ENCODE data around the gene DDX41.

Gene DDX41

GRCh38 chr5:177478711-177479646, 37.8 kb downstream of the DDX41 start:
- H3K4me3 Mint-ChIP-seq: no peak overlapping the region

DNA sequence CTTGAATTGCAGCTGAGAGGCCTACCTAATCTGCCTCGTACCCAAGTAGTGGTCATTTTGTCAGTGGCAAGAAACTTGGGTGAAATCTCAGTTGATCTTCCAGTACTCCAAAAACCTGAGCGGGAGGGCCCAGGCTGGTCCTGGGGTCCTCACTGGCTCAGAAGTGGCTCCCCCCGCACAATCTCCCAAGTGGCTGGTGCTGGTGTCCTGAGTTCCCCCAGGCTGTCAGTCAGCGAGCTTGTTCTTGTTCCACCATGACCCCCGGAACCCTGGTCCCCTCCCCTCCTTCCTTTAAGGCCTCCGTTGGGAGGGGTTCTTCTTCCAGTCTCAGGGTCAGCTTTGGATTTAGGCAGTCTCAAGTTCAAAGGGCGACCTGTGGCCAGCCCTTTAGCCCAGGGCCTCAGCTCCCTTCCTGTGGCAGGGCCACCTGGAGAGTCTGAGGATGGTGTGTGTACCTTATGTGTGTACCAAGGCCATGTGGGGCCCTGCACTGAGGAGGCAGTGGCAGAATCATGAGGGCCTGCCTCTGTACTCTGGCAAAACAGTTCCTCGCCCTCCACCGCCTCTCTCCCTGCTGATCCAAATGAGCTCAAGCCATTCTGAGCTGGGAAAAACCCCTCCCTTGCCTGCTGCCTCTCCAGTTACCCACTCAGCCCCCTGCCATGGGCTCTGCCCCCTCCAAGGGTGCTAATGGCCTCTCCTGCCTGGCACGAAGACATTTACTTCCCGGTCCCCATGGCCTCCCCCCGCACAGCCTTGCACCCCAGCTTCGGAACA, 38.9 kb downstream of the DDX41 start:
- H3K27me3 Mint-ChIP-seq (ENCODE audit: low read depth): peaks cover 11% of the 10 kb centered on the region
- H3K9me3 Mint-ChIP-seq: no peaks in the 10 kb centered on the region
- peaks cover 32% of the 10 kb centered on the region for H3K4me1 Mint-ChIP-seq (ENCODE audit: low read depth)
- no peak overlapping the region for H3K4me3 Mint-ChIP-seq
- H3K27ac Mint-ChIP-seq: peak overlapping the region; percentile 26
- H3K36me3 Mint-ChIP-seq (ENCODE audit: low read depth): peaks cover 5% of the 10 kb centered on the region

More at GRCh38 chr5:177478711-177479646, 37.8 kb downstream of the DDX41 start:
- Mint-ChIP-seq H3K27me3 (ENCODE audit: low read depth) (peaks cover 8% of the 10 kb centered on the region), H3K4me1 (ENCODE audit: low read depth) (peaks cover 30% of the 10 kb centered on the region), H3K36me3 (ENCODE audit: low read depth) (peaks cover 5% of the 10 kb centered on the region), H3K27ac (peak overlapping the region; percentile 88), H3K9me3 (no peaks in the 10 kb centered on the region)

DNA sequence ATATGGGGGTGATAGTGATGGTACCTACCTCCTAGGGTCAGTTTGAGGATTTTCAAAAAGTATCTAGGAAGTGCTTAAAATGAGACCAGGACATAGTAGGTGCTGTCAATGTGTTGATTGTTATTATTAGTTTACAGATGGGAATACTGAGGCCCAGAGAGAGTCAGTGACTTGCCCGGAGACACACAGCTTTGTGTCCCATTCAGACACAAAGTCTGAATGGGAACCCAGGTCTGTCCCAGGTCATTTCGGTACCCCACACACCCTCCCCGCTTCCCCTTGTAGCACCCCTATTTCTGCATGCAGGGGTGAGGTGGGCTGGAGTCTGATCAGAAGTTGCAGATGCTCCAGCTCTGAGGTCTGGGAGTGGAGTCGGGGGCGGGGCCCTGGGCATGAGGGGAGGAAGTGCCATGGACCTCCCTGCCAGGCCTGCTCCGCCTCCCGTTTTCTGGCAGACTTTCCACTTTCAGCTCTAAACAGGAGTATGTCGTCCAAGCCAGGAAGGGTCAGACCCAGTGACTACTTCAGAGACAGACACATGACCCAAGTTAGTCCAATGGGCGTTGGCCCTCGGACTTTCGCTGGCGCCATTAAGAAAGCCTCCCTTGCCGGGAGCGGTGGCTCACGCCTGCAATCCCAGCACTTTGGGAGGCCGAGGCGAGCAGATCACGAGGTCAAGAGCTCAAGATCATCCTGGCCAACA, 40.1 kb downstream of the DDX41 start:
- no peak overlapping the region for H3K4me3 Mint-ChIP-seq
- no peaks in the 10 kb centered on the region for H3K9me3 Mint-ChIP-seq
- H3K36me3 Mint-ChIP-seq (ENCODE audit: low read depth): peaks cover 5% of the 10 kb centered on the region
- H3K27ac Mint-ChIP-seq: no peak overlapping the region
- H3K4me1 Mint-ChIP-seq (ENCODE audit: low read depth): peaks cover 32% of the 10 kb centered on the region
- peaks cover 11% of the 10 kb centered on the region for H3K27me3 Mint-ChIP-seq (ENCODE audit: low read depth)

GRCh38 chr5:177475563-177476427, 41.0 kb downstream of the DDX41 start:
- Mint-ChIP-seq H3K4me1 (ENCODE audit: low read depth) (peaks cover 35% of the 10 kb centered on the region), H3K36me3 (ENCODE audit: low read depth) (peaks cover 5% of the 10 kb centered on the region), H3K27me3 (ENCODE audit: low read depth) (peaks cover 11% of the 10 kb centered on the region), H3K27ac (peak overlapping the region; percentile 43), H3K9me3 (no peaks in the 10 kb centered on the region), H3K4me3 (no peak overlapping the region)

GRCh38 chr5:177474846-177475562, 41.8 kb downstream of the DDX41 start:
- H3K4me3 Mint-ChIP-seq: peak overlapping the region; percentile 84
- peaks cover 11% of the 10 kb centered on the region for H3K27me3 Mint-ChIP-seq (ENCODE audit: low read depth)
- H3K36me3 Mint-ChIP-seq (ENCODE audit: low read depth): peaks cover 5% of the 10 kb centered on the region
- peaks cover 34% of the 10 kb centered on the region for H3K4me1 Mint-ChIP-seq (ENCODE audit: low read depth)
- no peak overlapping the region for H3K27ac Mint-ChIP-seq
- H3K9me3 Mint-ChIP-seq: no peaks in the 10 kb centered on the region

- Mint-ChIP-seq H3K4me1 (ENCODE audit: low read depth) (peaks cover 25% of the 10 kb centered on the region), H3K27me3 (ENCODE audit: low read depth) (peaks cover 11% of the 10 kb centered on the region), H3K9me3 (no peaks in the 10 kb centered on the region), H3K36me3 (ENCODE audit: low read depth) (peaks cover 3% of the 10 kb centered on the region), H3K27ac (no peak overlapping the region), H3K4me3 (peak overlapping the region; percentile 84)
Measured at GRCh38 chr5:177474002-177474476, 42.7 kb downstream of the DDX41 start.

DNA sequence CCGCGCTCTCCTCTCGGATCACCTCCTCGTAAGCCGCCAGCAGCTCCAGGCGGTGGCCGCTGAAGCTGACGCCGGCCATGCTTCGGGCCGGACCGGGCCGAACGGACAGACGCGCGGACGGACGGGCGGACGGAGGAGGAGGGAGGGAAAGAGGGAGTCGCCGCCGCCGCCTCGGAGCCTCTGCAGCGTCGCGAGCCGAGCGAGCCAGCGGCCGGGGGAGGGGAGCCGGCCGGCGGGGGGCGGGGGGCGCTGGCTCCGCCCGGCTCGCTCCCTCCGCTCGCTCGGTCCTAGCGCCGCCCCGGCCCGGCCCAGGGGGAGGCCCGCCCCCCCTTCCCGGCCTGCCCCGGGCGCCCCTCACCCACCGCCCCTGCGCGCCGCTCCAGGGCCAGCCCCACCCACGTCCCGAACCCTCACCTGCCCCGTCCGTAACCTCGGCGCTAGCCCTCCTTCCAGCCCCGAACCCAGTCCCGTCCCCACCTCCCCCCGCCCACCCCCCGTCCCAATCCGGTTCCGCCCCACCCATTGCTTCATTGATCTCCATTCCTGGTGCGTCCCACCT, 43.2 kb downstream of the DDX41 start, which contains the start of gene DBN1:
DBN1 (minus strand) TSS at position 192 of the 559 bp plus-strand sequence; CDS start at position 79, 113 bp downstream.
- Mint-ChIP-seq H3K27ac (no peak within 1 kb of the TSS), H3K4me1 (ENCODE audit: low read depth) (peaks cover 20% of the 10 kb centered on the region), H3K36me3 (ENCODE audit: low read depth) (no peaks in the 10 kb centered on the region), H3K27me3 (ENCODE audit: low read depth) (peaks cover 11% of the 10 kb centered on the region), H3K9me3 (no peaks in the 10 kb centered on the region), H3K4me3 (peak within 1 kb of the TSS; percentile 84)

GRCh38 chr5:177472460-177473442, 44.0 kb downstream of the DDX41 start:
- Mint-ChIP-seq H3K27me3 (ENCODE audit: low read depth) (peaks cover 11% of the 10 kb centered on the region), H3K4me3 (peak overlapping the region; percentile 25), H3K27ac (no peak overlapping the region), H3K4me1 (ENCODE audit: low read depth) (peaks cover 20% of the 10 kb centered on the region), H3K9me3 (no peaks in the 10 kb centered on the region), H3K36me3 (ENCODE audit: low read depth) (no peaks in the 10 kb centered on the region)

- Mint-ChIP-seq H3K4me1 (ENCODE audit: low read depth) (peaks cover 20% of the 10 kb centered on the region), H3K27me3 (ENCODE audit: low read depth) (peaks cover 11% of the 10 kb centered on the region), H3K36me3 (ENCODE audit: low read depth) (no peaks in the 10 kb centered on the region), H3K27ac (no peak overlapping the region), H3K4me3 (no peak overlapping the region), H3K9me3 (no peaks in the 10 kb centered on the region)
Measured at GRCh38 chr5:177471610-177472356, 45.0 kb downstream of the DDX41 start.

GRCh38 chr5:177470759-177471536, 45.8 kb downstream of the DDX41 start:
- Mint-ChIP-seq H3K27me3 (ENCODE audit: low read depth) (peaks cover 11% of the 10 kb centered on the region), H3K4me3 (no peak overlapping the region), H3K27ac (no peak overlapping the region), H3K4me1 (ENCODE audit: low read depth) (peaks cover 16% of the 10 kb centered on the region), H3K9me3 (no peaks in the 10 kb centered on the region), H3K36me3 (ENCODE audit: low read depth) (no peaks in the 10 kb centered on the region)

Data from T-helper 1 cell treated with Interleukin-12 subunit alpha and Interleukin-12 subunit beta and Interleukin-4 antibody, amounts not matched to agents 30 μg/mL and 1 μg/mL, for 36 hours (primary cell).